ENCODE data around the gene RUNX1. TPM values are rescaled to one million over a fixed set of nuclear protein-coding genes. Genes with fewer than 3 reads are reported as not detected.

The RUNX1 gene
- polyA plus RNA-seq, 1 experiment: 20.9 TPM

GRCh38 chr21:35036465-35037383, 12.4 kb downstream of the RUNX1 start:
- TF ChIP-seq, protein P1, sequence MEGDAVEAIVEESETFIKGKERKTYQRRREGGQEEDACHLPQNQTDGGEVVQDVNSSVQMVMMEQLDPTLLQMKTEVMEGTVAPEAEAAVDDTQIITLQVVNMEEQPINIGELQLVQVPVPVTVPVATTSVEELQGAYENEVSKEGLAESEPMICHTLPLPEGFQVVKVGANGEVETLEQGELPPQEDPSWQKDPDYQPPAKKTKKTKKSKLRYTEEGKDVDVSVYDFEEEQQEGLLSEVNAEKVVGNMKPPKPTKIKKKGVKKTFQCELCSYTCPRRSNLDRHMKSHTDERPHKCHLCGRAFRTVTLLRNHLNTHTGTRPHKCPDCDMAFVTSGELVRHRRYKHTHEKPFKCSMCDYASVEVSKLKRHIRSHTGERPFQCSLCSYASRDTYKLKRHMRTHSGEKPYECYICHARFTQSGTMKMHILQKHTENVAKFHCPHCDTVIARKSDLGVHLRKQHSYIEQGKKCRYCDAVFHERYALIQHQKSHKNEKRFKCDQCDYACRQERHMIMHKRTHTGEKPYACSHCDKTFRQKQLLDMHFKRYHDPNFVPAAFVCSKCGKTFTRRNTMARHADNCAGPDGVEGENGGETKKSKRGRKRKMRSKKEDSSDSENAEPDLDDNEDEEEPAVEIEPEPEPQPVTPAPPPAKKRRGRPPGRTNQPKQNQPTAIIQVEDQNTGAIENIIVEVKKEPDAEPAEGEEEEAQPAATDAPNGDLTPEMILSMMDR (IDR thresholded peaks at IDR 0.05; ENCODE audit: low read depth, low read length): no peak
- ChIA-PET CTCF (no interaction called here), POLR2A (no interaction called here)
- H3K9me3 ChIP-seq (ENCODE audit: control insufficient read depth, insufficient read depth, low read length): no peaks in the 10 kb centered on the region
- no peak for DNase-seq (ENCODE audit: low read depth, low spot score)
- H3K27ac ChIP-seq (ENCODE audit: low read depth, low read length): no peak overlapping the region
- no peak overlapping the region for H3K4me3 ChIP-seq (ENCODE audit: low read depth, low read length)
- no peaks in the 10 kb centered on the region for H3K27me3 ChIP-seq (ENCODE audit: control insufficient read depth, insufficient read depth, low read length)

GRCh38 chr21:35035581-35035980, 13.5 kb downstream of the RUNX1 start:
- Histone ChIP-seq H3K4me3 (ENCODE audit: low read depth, low read length) (no peak overlapping the region), H3K27me3 (ENCODE audit: control insufficient read depth, insufficient read depth, low read length) (no peaks in the 10 kb centered on the region), H3K27ac (ENCODE audit: low read depth, low read length) (no peak overlapping the region), H3K9me3 (ENCODE audit: control insufficient read depth, insufficient read depth, low read length) (no peaks in the 10 kb centered on the region)
- POLR2A ChIA-PET: no interaction called here
- CTCF ChIA-PET: no interaction called here
- TF ChIP-seq, protein P1 (IDR thresholded peaks at IDR 0.05; ENCODE audit: low read depth, low read length): no peak
- no peak for DNase-seq (ENCODE audit: low read depth, low spot score)

- ChIA-PET CTCF (no interaction called here), POLR2A (no interaction called here)
- H3K9me3 ChIP-seq (ENCODE audit: control insufficient read depth, insufficient read depth, low read length): no peaks in the 10 kb centered on the region
- H3K27ac ChIP-seq (ENCODE audit: low read depth, low read length): no peak overlapping the region
- H3K4me3 ChIP-seq (ENCODE audit: low read depth, low read length): no peak overlapping the region
- no peaks in the 10 kb centered on the region for H3K27me3 ChIP-seq (ENCODE audit: control insufficient read depth, insufficient read depth, low read length)
- TF ChIP-seq, protein P1 (IDR thresholded peaks at IDR 0.05; ENCODE audit: low read depth, low read length): no peak
- DNase-seq (ENCODE audit: low read depth, low spot score): no peak
These were observed 14.0 kb downstream of the RUNX1 start for GRCh38 chr21:35035116-35035515.

DNA sequence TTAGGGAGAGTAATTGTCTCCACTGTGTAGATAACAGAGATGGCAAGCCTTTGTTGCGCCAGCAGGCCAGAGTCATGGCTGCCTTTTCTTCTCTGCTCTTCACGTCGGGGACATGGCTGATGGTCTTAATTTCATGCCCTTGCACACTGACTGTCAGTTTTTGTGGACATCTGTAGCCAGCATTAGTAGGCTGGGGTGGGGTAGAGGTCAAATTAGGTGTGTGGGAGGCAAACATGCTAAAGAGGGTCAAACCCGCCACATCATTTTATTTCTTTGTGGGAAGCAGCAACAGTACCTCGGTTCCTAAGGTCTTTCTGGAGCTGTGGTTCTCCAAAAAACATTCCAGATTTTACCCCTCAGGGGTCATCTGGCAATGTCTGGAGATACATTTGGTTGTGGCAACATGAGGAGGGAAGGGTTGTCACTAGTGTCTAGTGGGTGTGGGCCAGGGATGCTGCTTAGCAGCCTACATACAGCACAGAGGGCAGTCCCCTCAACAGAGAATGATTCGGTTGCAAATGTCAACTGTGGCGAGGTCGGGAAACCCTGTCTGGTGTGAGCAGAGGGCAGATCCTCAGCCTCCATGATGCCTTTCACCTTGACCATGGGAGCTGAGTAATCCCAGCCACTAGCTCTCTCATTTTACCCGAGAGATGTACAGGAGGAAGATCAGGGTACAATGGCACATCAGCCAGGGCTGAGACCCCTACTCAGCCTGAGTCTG, 14.7 kb downstream of the RUNX1 start:
- Histone ChIP-seq H3K9me3 (ENCODE audit: control insufficient read depth, insufficient read depth, low read length) (no peaks in the 10 kb centered on the region), H3K27me3 (ENCODE audit: control insufficient read depth, insufficient read depth, low read length) (no peaks in the 10 kb centered on the region), H3K27ac (ENCODE audit: low read depth, low read length) (no peak overlapping the region), H3K4me3 (ENCODE audit: low read depth, low read length) (no peak overlapping the region)
- TF ChIP-seq, protein P1 (IDR thresholded peaks at IDR 0.05; ENCODE audit: low read depth, low read length): no peak
- no peak for DNase-seq (ENCODE audit: low read depth, low spot score)
- ChIA-PET CTCF (no interaction called here), POLR2A (no interaction called here)

Data from AG04450 (cell line).